Measurements from ENCODE around the gene BRINP1.

The BRINP1 gene

DNA sequence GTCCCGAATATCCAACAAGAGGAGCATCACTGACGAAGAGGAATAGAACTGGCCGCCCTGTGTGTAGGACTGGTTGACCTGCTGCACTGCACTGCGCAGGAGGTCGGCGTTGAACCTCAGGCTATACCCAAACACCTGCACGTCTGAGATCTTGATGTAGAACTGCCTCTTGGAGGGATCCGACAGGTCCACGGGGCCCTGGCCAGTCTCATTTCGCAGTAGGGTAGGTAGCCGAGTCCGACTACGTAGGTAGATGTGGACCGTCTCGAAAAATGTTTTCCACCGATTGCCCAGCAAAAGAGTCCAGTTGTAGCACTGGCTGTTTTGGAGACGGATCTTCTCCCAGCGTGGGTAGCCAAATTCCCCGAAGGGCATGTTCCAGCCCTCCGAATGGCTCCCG lies 202.0 kb downstream of the BRINP1 start:
- DNase-seq (ENCODE audit: low read depth): no peak
- no peak overlapping the region for H3K4me3 ChIP-seq (ENCODE audit: low read depth, low read length)
- TF ChIP-seq, protein P1, sequence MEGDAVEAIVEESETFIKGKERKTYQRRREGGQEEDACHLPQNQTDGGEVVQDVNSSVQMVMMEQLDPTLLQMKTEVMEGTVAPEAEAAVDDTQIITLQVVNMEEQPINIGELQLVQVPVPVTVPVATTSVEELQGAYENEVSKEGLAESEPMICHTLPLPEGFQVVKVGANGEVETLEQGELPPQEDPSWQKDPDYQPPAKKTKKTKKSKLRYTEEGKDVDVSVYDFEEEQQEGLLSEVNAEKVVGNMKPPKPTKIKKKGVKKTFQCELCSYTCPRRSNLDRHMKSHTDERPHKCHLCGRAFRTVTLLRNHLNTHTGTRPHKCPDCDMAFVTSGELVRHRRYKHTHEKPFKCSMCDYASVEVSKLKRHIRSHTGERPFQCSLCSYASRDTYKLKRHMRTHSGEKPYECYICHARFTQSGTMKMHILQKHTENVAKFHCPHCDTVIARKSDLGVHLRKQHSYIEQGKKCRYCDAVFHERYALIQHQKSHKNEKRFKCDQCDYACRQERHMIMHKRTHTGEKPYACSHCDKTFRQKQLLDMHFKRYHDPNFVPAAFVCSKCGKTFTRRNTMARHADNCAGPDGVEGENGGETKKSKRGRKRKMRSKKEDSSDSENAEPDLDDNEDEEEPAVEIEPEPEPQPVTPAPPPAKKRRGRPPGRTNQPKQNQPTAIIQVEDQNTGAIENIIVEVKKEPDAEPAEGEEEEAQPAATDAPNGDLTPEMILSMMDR (IDR thresholded peaks at IDR 0.05; ENCODE audit: control insufficient read depth, extremely low read depth, insufficient read depth): no peak

DNA sequence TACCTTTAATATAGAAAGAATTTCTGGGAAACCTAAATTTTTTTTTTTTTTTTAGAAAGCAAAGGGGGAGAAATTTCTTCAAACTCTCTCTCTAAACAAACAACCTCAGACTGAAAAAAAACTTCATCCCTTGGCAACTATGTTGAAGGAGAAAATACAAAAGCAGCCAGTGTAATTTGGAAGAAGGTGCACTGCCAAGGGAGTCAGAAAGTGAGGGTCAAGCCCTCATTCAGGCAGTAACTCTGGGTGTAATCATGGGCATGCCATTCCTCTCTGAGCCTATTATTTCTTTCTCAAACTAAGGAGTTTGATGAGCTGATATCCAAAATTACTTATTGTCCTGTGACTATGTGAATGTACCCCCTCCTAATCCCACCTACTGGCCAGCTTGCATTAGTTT lies 203.1 kb downstream of the BRINP1 start:
- TF ChIP-seq, protein P1 (IDR thresholded peaks at IDR 0.05; ENCODE audit: control insufficient read depth, extremely low read depth, insufficient read depth): no peak
- H3K4me3 ChIP-seq (ENCODE audit: low read depth, low read length): no peak overlapping the region
- DNase-seq (ENCODE audit: low read depth): no peak

DNA sequence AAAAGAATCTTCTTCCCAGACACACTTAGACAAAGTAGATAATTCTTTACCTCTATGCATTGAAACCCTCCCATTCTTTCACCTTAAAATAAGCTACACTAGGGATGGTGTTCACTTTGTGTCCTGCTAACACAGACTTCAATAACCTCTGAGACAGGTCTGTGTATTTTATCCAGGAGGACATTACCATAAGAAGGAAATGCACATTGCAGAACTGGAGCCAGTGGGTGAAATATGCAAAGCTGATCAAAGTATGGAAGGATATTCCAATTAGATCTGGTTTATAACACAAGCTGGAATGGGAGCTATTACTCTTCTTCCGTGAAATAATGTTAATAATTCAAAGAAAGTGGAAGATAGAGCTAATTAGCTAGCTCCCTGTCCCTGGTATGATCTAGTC lies 204.1 kb downstream of the BRINP1 start:
- H3K4me3 ChIP-seq (ENCODE audit: low read depth, low read length): no peak overlapping the region
- DNase-seq (ENCODE audit: low read depth): no peak
- TF ChIP-seq, protein P1 (IDR thresholded peaks at IDR 0.05; ENCODE audit: control insufficient read depth, extremely low read depth, insufficient read depth): no peak

DNA sequence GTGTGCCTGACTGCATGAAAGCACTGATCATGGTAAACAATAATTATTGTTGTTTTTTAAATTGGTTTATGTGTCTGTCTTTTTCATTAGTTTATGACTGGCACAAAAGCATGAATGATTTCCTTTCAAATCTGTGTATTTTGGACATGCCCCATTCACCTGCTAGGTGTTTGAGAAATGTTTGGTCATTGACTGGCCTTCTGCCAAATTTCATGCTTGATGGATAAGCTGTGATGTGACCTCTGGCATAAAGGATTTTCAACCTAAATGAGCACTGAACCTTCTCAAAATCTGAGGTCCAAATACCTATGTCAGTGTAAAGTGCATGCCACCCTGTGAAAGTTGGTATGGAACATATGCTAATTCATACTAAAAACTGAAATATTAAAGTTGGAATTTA lies 204.5 kb downstream of the BRINP1 start:
- TF ChIP-seq, protein P1 (IDR thresholded peaks at IDR 0.05; ENCODE audit: control insufficient read depth, extremely low read depth, insufficient read depth): no peak
- no peak overlapping the region for H3K4me3 ChIP-seq (ENCODE audit: low read depth, low read length)
- DNase-seq (ENCODE audit: low read depth): no peak

DNA sequence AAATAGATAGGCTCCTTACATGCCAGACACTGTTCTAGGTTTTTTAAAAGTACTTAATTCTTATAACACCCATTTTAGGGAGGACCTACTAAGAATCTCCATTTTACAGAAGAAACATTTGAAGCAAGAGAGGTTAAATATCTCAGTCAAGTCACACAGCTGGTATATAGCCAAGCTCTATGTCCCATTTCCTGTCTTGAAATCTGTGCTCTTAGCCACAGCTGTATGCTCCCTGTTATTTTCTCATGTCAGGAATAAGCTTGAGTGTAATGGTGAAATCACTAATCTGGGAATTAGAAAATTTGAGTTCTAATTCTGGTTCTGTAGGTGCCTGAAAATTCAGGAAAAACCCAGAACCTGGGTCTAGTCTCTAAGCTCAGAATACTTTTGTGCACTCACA lies 208.7 kb downstream of the BRINP1 start:
- DNase-seq (ENCODE audit: low read depth): no peak
- TF ChIP-seq, protein P1 (IDR thresholded peaks at IDR 0.05; ENCODE audit: control insufficient read depth, extremely low read depth, insufficient read depth): no peak

DNA sequence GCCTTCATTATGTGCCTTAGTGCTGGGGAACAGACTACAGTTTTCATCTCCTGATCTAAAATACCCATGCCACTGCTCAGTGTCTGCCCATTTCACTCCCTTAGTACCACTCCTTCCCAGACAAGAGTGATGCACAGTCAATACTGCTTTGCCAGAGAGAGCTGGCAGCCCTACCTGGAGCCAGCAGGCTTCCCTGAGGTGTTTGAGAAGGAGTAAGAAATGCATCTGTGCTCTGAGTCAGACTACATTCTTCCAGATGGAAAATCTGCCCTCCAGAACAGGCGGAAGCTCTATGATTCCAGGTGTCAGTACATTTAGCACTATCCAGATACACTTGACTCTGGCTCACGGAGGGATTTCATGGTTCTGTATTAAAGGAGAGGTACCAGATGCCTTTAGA lies 209.8 kb downstream of the BRINP1 start:
- no peak for DNase-seq (ENCODE audit: low read depth)
- TF ChIP-seq, protein P1 (IDR thresholded peaks at IDR 0.05; ENCODE audit: control insufficient read depth, extremely low read depth, insufficient read depth): no peak
- no peak overlapping the region for H3K4me3 ChIP-seq (ENCODE audit: low read depth, low read length)

More for the DNA sequence above, 208.7 kb downstream of the BRINP1 start:
- H3K4me3 ChIP-seq (ENCODE audit: low read depth, low read length): no peak overlapping the region

DNA sequence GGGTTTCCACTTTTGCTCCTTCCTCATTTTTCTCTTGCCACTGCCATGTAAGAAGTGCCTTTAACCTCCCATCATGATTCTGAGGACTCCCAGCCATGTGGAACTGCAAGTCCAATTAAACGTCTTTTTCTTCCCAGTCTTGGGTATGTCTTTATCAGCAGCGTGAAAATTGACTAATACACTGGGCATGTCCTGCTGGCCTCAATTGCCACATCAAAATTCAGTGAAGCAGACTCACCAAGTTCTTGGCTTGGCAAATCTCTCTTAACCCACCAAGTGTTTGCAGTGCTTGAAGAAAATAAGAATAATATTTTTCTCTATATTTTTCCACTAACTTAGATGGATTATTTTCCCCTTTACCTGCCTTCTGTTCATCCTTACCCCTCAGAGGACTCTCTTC lies 212.0 kb downstream of the BRINP1 start:
- TF ChIP-seq, protein P1 (IDR thresholded peaks at IDR 0.05; ENCODE audit: control insufficient read depth, extremely low read depth, insufficient read depth): no peak
- DNase-seq (ENCODE audit: low read depth): no peak
- no peak overlapping the region for H3K4me3 ChIP-seq (ENCODE audit: low read depth, low read length)
